Neural progenitor cell (in vitro differentiated cells): ENCODE data around the gene CEP290. TPM values are rescaled to one million over a fixed set of nuclear protein-coding genes. Genes with fewer than 3 reads are reported as not detected.

Experiments used
- DNase-seq: peaks from one replicate; pipeline ENCODE4 v3.0.0-alpha.2; 2016; ENCODE audit warnings: low spot score
- H2AFZ ChIP-seq: fragments of 200-600 bp; sonication (generic); replicated peaks from 2 replicates; pipeline ENCODE4 v1.6.1; 2016; ENCODE audit warnings: antibody characterized with exemption
- H3F3A ChIP-seq: fragments of 200-600 bp; sonication (generic); 2 replicates; pipeline ENCODE4 v1.6.1; 2016; ENCODE audit warnings: antibody characterized with exemption, low read depth
- H3K27ac ChIP-seq: fragments of 200-600 bp; sonication (generic); 2 replicates; pipeline ENCODE4 v1.5.1; 2016; ENCODE audit warnings: mild to moderate bottlenecking
- H3K27me3 ChIP-seq: fragments of 200-600 bp; sonication (generic); 2 replicates; pipeline ENCODE4 v1.6.1; 2016; ENCODE audit warnings: mild to moderate bottlenecking, moderate library complexity
- H3K36me3 ChIP-seq: fragments of 200-600 bp; sonication (generic); 2 replicates; pipeline ENCODE4 v1.5.1; 2016
- H3K4me1 ChIP-seq: fragments of 200-600 bp; sonication (generic); 2 replicates; pipeline ENCODE4 v1.6.1; 2016; ENCODE audit warnings: mixed run types
- H3K4me2 ChIP-seq: fragments of 200-600 bp; sonication (generic); 2 replicates; pipeline ENCODE4 v1.6.1; 2016
- H3K4me3 ChIP-seq: fragments of 200-600 bp; sonication (generic); 2 replicates; pipeline ENCODE4 v1.5.1; 2016
- H3K79me2 ChIP-seq: fragments of 200-600 bp; sonication (generic); 2 replicates; pipeline ENCODE4 v1.6.1; 2016; ENCODE audit warnings: low read depth
- H3K9ac ChIP-seq: fragments of 200-600 bp; sonication (generic); 2 replicates; pipeline ENCODE4 v1.6.1; 2016
- H3K9me3 ChIP-seq: fragments of 200-600 bp; sonication (generic); 2 replicates; pipeline ENCODE4 v1.5.1; 2016; ENCODE audit warnings: low read depth
- H4K20me1 ChIP-seq: fragments of 200-600 bp; sonication (generic); 2 replicates; pipeline ENCODE4 v1.6.1; 2016; ENCODE audit warnings: low read depth
- H3K27ac Mint-ChIP-seq: 3 replicates; pipeline ENCODE4 v1.8.0; 2021; ENCODE audit warnings: mixed read lengths
- H3K27me3 Mint-ChIP-seq: 2 replicates; pipeline ENCODE4 v1.8.0; 2022; ENCODE audit warnings: low read depth, mild to moderate bottlenecking, inconsistent platforms, moderate library complexity, mixed read lengths; ENCODE audit not compliant: insufficient read depth
- H3K36me3 Mint-ChIP-seq: 3 replicates; pipeline ENCODE4 v1.8.0; 2021; ENCODE audit warnings: mixed read lengths
- H3K4me1 Mint-ChIP-seq: 3 replicates; pipeline ENCODE4 v1.8.0; 2021; ENCODE audit warnings: mixed read lengths
- H3K4me3 Mint-ChIP-seq: 3 replicates; pipeline ENCODE4 v1.8.0; 2021; ENCODE audit warnings: mild to moderate bottlenecking, moderate library complexity, mixed read lengths
- H3K9me3 Mint-ChIP-seq: 3 replicates; pipeline ENCODE4 v1.8.0; 2020; ENCODE audit warnings: mixed read lengths
- EZH2 ChIP-seq: fragments of 200-600 bp; sonication (generic); IDR thresholded peaks from 2 replicates; pipeline ENCODE4 v1.6.1; 2017; ENCODE audit warnings: antibody characterized with exemption, mild to moderate bottlenecking, moderate library complexity
- EZH2phosphoT487 ChIP-seq: fragments of 200-600 bp; sonication (generic); IDR thresholded peaks from 2 replicates; pipeline ENCODE4 v1.6.1; 2017; ENCODE audit warnings: antibody characterized with exemption
- total RNA-seq: library from RNA; depleted of rRNA; stranded (reverse); fragments of >200 nt; gene quantifications from 2 replicates; pipeline ENCODE4 v1.2.3, GENCODE V29; 2015; ENCODE audit warnings: low replicate concordance
- TF ChIP-seq, protein P1 (sequence below): fragments of 200-600 bp; sonication (generic); IDR thresholded peaks from 2 replicates; pipeline ENCODE4 v1.5.1; 2017; ENCODE audit warnings: antibody characterized with exemption, mild to moderate bottlenecking

The CEP290 gene
- total RNA-seq, 1 donor from 2014 or later, result 32.1 TPM

DNA sequence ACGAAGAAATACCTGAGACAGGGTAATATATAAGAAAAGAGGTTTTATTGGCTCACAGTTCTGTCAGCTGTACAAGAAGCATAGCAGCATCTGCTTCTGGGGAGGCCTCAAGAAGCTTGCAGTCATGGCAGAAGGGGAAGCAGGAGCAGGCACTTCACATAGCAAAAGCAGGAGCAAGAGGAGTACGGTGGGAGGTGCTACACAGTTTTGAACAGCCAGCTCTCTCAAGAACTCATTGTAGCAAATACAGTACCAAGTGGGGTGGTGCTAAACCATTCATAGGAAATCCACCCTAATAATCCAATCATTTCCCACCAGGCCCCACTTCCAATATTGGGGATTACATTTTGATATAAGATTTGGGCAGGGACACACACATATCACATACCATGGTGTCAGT lies 8.2 kb upstream of the CEP290 start:
- Mint-ChIP-seq H3K4me3 (no peak overlapping the region), H3K27ac (no peak overlapping the region), H3K4me1 (peaks cover 12% of the 10 kb centered on the region), H3K36me3 (peaks cover 4% of the 10 kb centered on the region), H3K27me3 (no peaks in the 10 kb centered on the region), H3K9me3 (no peaks in the 10 kb centered on the region)
- no peaks in the 10 kb centered on the region for H3K36me3 ChIP-seq
- no peaks in the 10 kb centered on the region for H3F3A ChIP-seq
- no peak for DNase-seq
- TF ChIP-seq, protein P1, sequence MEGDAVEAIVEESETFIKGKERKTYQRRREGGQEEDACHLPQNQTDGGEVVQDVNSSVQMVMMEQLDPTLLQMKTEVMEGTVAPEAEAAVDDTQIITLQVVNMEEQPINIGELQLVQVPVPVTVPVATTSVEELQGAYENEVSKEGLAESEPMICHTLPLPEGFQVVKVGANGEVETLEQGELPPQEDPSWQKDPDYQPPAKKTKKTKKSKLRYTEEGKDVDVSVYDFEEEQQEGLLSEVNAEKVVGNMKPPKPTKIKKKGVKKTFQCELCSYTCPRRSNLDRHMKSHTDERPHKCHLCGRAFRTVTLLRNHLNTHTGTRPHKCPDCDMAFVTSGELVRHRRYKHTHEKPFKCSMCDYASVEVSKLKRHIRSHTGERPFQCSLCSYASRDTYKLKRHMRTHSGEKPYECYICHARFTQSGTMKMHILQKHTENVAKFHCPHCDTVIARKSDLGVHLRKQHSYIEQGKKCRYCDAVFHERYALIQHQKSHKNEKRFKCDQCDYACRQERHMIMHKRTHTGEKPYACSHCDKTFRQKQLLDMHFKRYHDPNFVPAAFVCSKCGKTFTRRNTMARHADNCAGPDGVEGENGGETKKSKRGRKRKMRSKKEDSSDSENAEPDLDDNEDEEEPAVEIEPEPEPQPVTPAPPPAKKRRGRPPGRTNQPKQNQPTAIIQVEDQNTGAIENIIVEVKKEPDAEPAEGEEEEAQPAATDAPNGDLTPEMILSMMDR, result no peak
- TF ChIP-seq EZH2 (no peak), EZH2phosphoT487 (no peak)
- H2AFZ ChIP-seq, result no peak overlapping the region
- no peak overlapping the region for H3K27ac ChIP-seq
- H3K4me3 ChIP-seq, result no peak overlapping the region
- no peak overlapping the region for H3K9ac ChIP-seq
- H3K4me1 ChIP-seq, result peaks cover 15% of the 10 kb centered on the region
- peaks cover 5% of the 10 kb centered on the region for H4K20me1 ChIP-seq
- peaks cover 48% of the 10 kb centered on the region for H3K79me2 ChIP-seq
- no peaks in the 10 kb centered on the region for H3K27me3 ChIP-seq
- no peaks in the 10 kb centered on the region for H3K9me3 ChIP-seq
- no peak overlapping the region for H3K4me2 ChIP-seq

DNA sequence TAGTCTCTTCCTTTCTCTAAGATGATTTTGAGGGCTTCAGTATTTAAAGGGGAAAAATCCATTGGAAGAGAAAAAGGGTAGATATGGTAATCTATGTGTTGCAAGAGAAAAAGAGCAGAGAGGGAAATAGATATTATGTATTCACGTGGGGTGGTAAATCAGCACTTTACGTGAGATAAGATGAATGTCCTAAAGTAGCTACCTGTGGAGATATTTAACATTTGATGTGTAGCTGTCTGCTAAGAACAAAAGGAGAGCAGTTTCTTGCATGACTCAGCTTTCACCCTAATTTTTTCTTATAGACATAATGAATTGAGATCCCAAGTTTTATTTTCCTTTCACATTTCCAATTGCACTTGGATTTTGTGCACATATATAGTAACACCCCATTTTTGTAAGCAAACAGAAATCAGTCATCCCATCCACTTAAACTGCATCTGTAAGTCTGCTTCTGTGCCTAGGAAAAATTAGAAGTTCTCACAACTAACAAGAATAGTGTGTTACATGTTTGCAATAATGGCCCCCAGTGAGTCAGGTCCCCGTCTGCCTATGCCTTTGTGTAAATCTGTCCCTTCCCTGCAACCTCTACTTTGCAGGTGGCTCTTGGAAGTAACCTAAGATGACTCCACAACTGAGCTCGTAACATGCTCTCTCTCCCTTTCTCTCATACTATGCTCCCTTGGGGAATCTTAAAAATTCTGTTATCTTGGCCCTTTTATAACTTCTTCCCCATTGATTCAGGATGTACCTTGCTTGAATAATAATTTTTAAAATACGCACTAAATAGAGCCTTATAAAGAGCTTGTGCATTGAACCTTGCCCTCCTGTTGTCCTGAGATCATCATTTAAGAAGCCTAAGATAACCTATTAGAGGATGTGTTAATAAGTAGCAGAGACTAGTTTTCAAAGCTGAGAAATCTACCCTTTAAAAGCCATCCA lies 3.9 kb upstream of the CEP290 start:
- H4K20me1 ChIP-seq, result peaks cover 3% of the 10 kb centered on the region
- H3K9ac ChIP-seq, result no peak overlapping the region
- H3K9me3 ChIP-seq, result no peaks in the 10 kb centered on the region
- H3K4me3 ChIP-seq, result no peak overlapping the region
- H3K4me2 ChIP-seq, result peak overlapping the region; percentile 20
- no peaks in the 10 kb centered on the region for H3K9me3 Mint-ChIP-seq
- peaks cover 69% of the 10 kb centered on the region for H3K79me2 ChIP-seq
- H3K27me3 ChIP-seq, result no peaks in the 10 kb centered on the region
- H3K27ac Mint-ChIP-seq, result no peak overlapping the region
- TF ChIP-seq EZH2 (no peak), EZH2phosphoT487 (no peak)
- TF ChIP-seq, protein P1, result no peak
- peaks cover 38% of the 10 kb centered on the region for H3K4me1 ChIP-seq
- no peak overlapping the region for H2AFZ ChIP-seq
- no peaks in the 10 kb centered on the region for H3F3A ChIP-seq
- H3K4me3 Mint-ChIP-seq, result no peak overlapping the region
- no peaks in the 10 kb centered on the region for H3K27me3 Mint-ChIP-seq
- H3K36me3 Mint-ChIP-seq, result peaks cover 4% of the 10 kb centered on the region
- no peaks in the 10 kb centered on the region for H3K36me3 ChIP-seq
- no peak overlapping the region for H3K27ac ChIP-seq
- H3K4me1 Mint-ChIP-seq, result peaks cover 30% of the 10 kb centered on the region
- DNase-seq, result no peak

DNA sequence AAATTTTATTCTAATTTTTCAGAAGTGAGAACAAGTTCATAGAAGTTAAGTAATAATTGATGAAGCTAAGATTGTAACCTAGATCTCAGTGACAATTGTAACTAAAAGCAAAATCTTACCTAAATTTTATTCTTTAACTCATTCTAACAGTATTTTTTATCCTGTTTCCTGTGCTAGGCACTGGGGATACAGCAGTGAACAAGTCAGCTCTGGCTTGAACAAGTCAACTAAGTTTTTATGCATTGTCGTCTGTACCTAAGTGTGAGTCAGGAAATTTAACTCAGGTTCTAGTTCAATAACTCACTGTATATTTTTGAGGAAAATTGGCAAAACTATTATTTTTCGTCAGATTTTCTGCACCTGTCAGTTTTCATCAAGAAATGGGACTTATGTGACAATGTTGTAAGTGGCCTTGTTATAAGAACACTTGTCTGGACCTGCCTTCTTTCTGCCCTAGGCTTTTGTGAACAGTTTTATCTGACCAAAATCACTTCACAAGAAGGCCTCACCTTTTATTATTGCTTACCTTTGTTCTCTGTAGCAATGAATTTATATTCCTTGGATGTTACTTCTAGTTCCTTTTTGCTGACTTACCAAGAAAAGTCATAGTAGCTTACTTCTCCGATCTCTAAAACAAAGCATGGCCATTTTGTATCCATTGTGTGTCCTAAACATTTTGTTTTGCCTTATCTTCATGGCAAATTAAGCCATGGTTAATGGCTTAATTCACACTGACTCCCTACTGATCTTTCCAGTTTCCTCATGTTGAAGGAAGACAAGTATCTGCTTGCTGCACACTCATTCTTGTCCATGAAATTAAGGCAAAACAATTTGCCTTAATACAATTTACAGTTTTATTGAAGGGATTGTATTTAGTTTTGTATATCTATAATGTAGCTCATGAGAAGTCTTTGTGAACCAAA lies 2.9 kb upstream of the CEP290 start:
- no peak for TF ChIP-seq EZH2phosphoT487
- TF ChIP-seq, protein P1, result no peak
- no peak for TF ChIP-seq EZH2
- H4K20me1 ChIP-seq, result no peaks in the 10 kb centered on the region
- no peak overlapping the region for H3K4me3 ChIP-seq
- no peak overlapping the region for H2AFZ ChIP-seq
- H3K9me3 ChIP-seq, result no peaks in the 10 kb centered on the region
- H3K4me1 ChIP-seq, result peaks cover 38% of the 10 kb centered on the region
- no peak overlapping the region for H3K9ac ChIP-seq
- no peaks in the 10 kb centered on the region for H3K27me3 Mint-ChIP-seq
- H3K36me3 Mint-ChIP-seq, result peaks cover 2% of the 10 kb centered on the region
- H3K79me2 ChIP-seq, result peaks cover 69% of the 10 kb centered on the region
- peaks cover 30% of the 10 kb centered on the region for H3K4me1 Mint-ChIP-seq
- no peaks in the 10 kb centered on the region for H3K9me3 Mint-ChIP-seq
- no peaks in the 10 kb centered on the region for H3K27me3 ChIP-seq
- no peak for DNase-seq
- peak overlapping the region; percentile 20 for H3K4me2 ChIP-seq
- no peak overlapping the region for H3K27ac ChIP-seq
- no peak overlapping the region for H3K27ac Mint-ChIP-seq
- no peaks in the 10 kb centered on the region for H3K36me3 ChIP-seq
- no peaks in the 10 kb centered on the region for H3F3A ChIP-seq
- peak overlapping the region; percentile 71 for H3K4me3 Mint-ChIP-seq
